Retinal pigment epithelial cell (primary cell): Measurements from ENCODE around the gene C4orf36.

Source experiments
- DNase-seq: peaks from one replicate; pipeline ENCODE4 v3.0.0-alpha.2; 2010; ENCODE audit warnings: low read depth
- H3K4me3 ChIP-seq: 2 replicates; pipeline ENCODE4 v1.5.1; 2011; ENCODE audit warnings: mild to moderate bottlenecking, low read length, control low read depth, moderate library complexity
- CTCF ChIP-seq: conservative IDR thresholded peaks from 2 replicates; pipeline ENCODE4 v1.5.1; 2011; ENCODE audit warnings: low read depth, low read length, control low read depth, inconsistent platforms

Gene C4orf36

GRCh38 chr4:86921608-86922252 is 29.5 kb upstream of the C4orf36 start:
- TF ChIP-seq CTCF = peak; percentile 6
- no peak overlapping the region for H3K4me3 ChIP-seq
- DNase-seq = no peak

- no peak overlapping the region for H3K4me3 ChIP-seq
- TF ChIP-seq CTCF = no peak
- no peak for DNase-seq
These were observed 27.5 kb upstream of the C4orf36 start for GRCh38 chr4:86919561-86920223.

GRCh38 chr4:86918539-86919072 is 26.4 kb upstream of the C4orf36 start:
- H3K4me3 ChIP-seq = no peak overlapping the region
- peak; percentile 66 for DNase-seq
- no peak for TF ChIP-seq CTCF

- DNase-seq = no peak
- H3K4me3 ChIP-seq = no peak overlapping the region
- TF ChIP-seq CTCF = no peak
These were observed 25.2 kb upstream of the C4orf36 start for GRCh38 chr4:86917212-86918039.

GRCh38 chr4:86916392-86916791 is 24.2 kb upstream of the C4orf36 start:
- TF ChIP-seq CTCF = no peak
- no peak overlapping the region for H3K4me3 ChIP-seq
- DNase-seq = no peak

GRCh38 chr4:86910820-86911684 is 18.8 kb upstream of the C4orf36 start:
- H3K4me3 ChIP-seq = no peak overlapping the region
- no peak for TF ChIP-seq CTCF
- DNase-seq = no peak
